B cell (primary cell): ENCODE measurements around the gene ITGB7.

ENCODE experiments used
- EZH2 ChIP-seq: IDR thresholded peaks from 2 replicates; pipeline ENCODE4 v1.6.1; 2012; ENCODE audit warnings: borderline replicate concordance, low read depth, mild to moderate bottlenecking, moderate library complexity, low read length; ENCODE audit not compliant: insufficient read depth, poor library complexity, severe bottlenecking
- TF ChIP-seq, protein P1 (sequence below): fragments of 200-600 bp; IDR thresholded peaks from one replicate; pipeline ENCODE4 v1.8.0; 2022; ENCODE audit warnings: antibody characterized with exemption, mild to moderate bottlenecking

GRCh38 chr12:53214221-53214620, 7.2 kb upstream of the ITGB7 start:
- TF ChIP-seq, protein P1, sequence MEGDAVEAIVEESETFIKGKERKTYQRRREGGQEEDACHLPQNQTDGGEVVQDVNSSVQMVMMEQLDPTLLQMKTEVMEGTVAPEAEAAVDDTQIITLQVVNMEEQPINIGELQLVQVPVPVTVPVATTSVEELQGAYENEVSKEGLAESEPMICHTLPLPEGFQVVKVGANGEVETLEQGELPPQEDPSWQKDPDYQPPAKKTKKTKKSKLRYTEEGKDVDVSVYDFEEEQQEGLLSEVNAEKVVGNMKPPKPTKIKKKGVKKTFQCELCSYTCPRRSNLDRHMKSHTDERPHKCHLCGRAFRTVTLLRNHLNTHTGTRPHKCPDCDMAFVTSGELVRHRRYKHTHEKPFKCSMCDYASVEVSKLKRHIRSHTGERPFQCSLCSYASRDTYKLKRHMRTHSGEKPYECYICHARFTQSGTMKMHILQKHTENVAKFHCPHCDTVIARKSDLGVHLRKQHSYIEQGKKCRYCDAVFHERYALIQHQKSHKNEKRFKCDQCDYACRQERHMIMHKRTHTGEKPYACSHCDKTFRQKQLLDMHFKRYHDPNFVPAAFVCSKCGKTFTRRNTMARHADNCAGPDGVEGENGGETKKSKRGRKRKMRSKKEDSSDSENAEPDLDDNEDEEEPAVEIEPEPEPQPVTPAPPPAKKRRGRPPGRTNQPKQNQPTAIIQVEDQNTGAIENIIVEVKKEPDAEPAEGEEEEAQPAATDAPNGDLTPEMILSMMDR = no peak
- TF ChIP-seq EZH2 = no peak
